ENCODE results near the gene TTC3. TPM values are rescaled to one million over a fixed set of nuclear protein-coding genes. Genes with fewer than 3 reads are reported as not detected.

The TTC3 gene
- total RNA-seq = 101 and 107 TPM in 2 replicates

DNA sequence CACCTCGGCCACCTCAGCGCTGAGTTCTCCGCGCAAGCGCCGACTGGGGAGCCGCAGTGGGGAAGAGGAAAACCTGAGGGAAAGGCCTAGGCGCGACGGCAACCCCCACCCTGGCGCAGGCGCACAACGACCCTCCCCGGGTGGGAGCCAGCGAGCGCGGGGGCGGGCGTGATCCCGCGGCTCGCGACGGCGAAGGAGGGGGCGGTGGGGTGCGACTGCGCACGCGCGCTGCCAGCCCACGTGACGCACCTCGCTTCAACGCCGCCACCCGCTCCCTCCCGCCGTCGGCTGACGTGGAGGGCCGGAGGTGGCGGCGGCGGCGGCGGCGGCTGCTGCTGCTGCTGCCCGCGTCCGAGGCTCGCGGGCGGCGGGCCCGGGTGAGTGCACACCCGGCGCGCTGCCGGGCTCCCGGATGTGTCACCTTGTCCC is at the start of gene TTC3, which contains the start of gene PIGP:
TSS of gene TTC3 (plus strand) at position 267 of the 429 bp plus-strand sequence. CDS start 14,004 bp downstream, outside the sequence.
TSS of gene PIGP (minus strand) at position 84 of the 429 bp plus-strand sequence. CDS start 556 bp downstream, outside the sequence.

Other genes starting within 250 kb of the TTC3 start
- gene HLCS, start 106.6 kb upstream of the TTC3 start, total RNA-seq = 18.4 and 22.2 TPM in 2 replicates
- gene RIPPLY3, start 66.6 kb upstream of the TTC3 start, total RNA-seq = not detected in 2 replicates
- gene PIGP, start 183 bp upstream of the TTC3 start, total RNA-seq = 10.1 and 14.7 TPM in 2 replicates
- 48.9 and 53.4 TPM in 2 replicates for gene VPS26C, start 194.1 kb downstream of the TTC3 start, total RNA-seq

All from bronchus fibroblast of lung (primary cell).